ENCODE data around the gene XRCC4.
A peak's percentile ranks its signal among the peaks of the same experiment; 100 is the strongest.
"Not testable (repeated sequence)": the region's sequence is repeated elsewhere in the genome, so short reads cannot be mapped to it uniquely, and the experiment has no call there.

Gene XRCC4

GRCh38 chr5:83050723-83051340 is 26.5 kb upstream of the XRCC4 start:
- no peak for TF ChIP-seq ZNF274 (IDR thresholded peaks at IDR 0.05; ENCODE audit: low read depth, low read length)

GRCh38 chr5:83055166-83055565 is 22.2 kb upstream of the XRCC4 start:
- H3K4me3 ChIP-seq (ENCODE audit: low read length), result no peak overlapping the region
- TF ChIP-seq ZNF274 (IDR thresholded peaks at IDR 0.05; ENCODE audit: low read depth, low read length), result no peak

More at GRCh38 chr5:83050723-83051340, 26.5 kb upstream of the XRCC4 start:
- H3K4me3 ChIP-seq (ENCODE audit: low read length), result no peak overlapping the region

- no peak for TF ChIP-seq ZNF274 (IDR thresholded peaks at IDR 0.05; ENCODE audit: low read depth, low read length)
- no peak overlapping the region for H3K4me3 ChIP-seq (ENCODE audit: low read length)
These were observed 18.6 kb upstream of the XRCC4 start for GRCh38 chr5:83058726-83059125.

DNA sequence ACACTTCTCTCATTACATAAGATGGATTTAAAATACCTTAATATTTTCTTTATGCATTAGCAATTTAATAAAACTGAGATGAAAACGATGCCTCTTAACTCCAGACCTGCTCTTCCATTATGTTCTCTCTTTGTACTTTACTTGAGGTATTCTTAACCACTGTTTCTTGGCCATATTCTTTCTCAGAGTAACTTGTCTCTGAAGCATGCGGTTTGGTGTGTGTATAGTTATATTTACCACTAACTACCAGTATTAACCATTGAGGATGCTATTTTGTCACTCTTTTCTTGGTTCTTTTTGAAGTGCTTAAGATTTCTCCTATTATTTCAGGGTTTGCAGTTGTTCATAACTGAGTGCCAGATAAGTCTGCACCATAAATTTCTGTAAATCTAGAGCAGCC is 18.0 kb upstream of the XRCC4 start:
- no peak for TF ChIP-seq ZNF274 (IDR thresholded peaks at IDR 0.05; ENCODE audit: low read depth, low read length)
- H3K4me3 ChIP-seq (ENCODE audit: low read length), result no peak overlapping the region

- no peak overlapping the region for H3K4me3 ChIP-seq (ENCODE audit: low read length)
- no peak for TF ChIP-seq ZNF274 (IDR thresholded peaks at IDR 0.05; ENCODE audit: low read depth, low read length)
These were observed 10.7 kb upstream of the XRCC4 start for GRCh38 chr5:83066548-83067110.

- not testable (repeated sequence) for H3K4me3 ChIP-seq (ENCODE audit: low read length)
These were observed 10.0 kb upstream of the XRCC4 start for GRCh38 chr5:83067377-83067776.

DNA sequence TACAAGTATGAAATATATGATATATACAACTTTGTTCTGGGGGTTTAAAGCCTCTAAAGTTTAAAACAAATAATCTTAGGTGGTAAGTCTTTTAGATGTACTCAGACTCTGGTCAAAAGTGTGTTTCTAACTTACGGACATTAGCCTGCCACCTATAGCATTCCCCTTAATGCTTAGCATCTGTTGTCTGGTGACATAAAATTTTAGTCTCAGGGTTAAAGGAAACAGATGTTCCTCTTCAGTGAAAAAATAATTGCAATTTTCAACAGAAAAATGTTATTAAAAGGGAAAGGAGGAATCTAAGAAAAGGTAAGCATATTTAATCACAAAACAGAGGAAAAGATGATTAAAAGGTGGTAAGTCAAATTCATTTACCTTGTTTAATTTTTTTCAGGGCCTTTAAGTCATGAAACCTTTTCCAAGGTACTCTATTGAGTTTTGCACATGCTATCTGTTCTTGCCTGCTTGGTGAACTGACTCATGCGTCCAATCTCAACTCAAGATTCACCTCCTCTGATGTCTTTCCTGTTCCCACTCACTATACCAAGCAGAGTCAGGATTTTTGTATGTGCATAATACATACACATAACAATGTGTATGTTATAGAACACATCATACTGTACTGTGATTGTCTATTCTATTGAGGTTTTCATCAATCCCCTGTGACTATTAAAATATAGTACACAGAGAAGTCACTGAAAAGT is 8.1 kb upstream of the XRCC4 start:
- TF ChIP-seq ZNF274 (IDR thresholded peaks at IDR 0.05; ENCODE audit: low read depth, low read length), result no peak
- no peak overlapping the region for H3K4me3 ChIP-seq (ENCODE audit: low read length)

- no peak for TF ChIP-seq ZNF274 (IDR thresholded peaks at IDR 0.05; ENCODE audit: low read depth, low read length)
- H3K4me3 ChIP-seq (ENCODE audit: low read length), result no peak overlapping the region; the same call in 1 of the 2 replicates
These were observed 5.9 kb upstream of the XRCC4 start for GRCh38 chr5:83071286-83072051.

GRCh38 chr5:83072966-83073365 is 4.4 kb upstream of the XRCC4 start:
- no peak overlapping the region for H3K4me3 ChIP-seq (ENCODE audit: low read length)
- TF ChIP-seq ZNF274 (IDR thresholded peaks at IDR 0.05; ENCODE audit: low read depth, low read length), result no peak

DNA sequence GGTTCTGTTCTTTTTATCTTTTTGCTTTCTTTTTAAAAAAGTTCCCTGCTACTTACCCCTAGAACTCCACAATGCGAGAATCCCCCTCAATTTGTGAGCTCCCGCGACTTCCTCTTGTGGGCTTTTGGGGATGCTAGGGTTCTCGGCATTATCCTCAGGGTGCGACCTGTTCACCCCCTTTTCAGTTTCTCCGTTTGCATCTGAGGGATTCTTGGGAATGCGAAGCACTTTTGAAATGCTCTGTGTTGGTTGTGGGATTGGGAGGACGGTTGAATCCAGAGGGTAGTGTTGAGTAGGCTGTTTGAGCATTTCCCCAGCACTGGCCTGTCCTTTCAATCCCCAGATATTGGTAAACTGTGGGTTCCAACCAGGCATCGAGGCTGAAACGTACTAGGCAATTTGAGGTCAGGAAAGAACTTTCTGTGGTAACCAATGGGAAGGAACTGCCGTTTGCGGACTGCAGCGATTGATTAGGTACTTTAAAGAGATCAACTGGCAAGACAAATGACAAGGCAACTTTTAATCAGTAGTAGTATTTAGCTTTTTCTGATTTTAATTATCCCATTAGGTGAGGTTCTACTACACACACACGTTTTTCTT is 415 bp downstream of the XRCC4 start:
- TF ChIP-seq ZNF274 (IDR thresholded peaks at IDR 0.05; ENCODE audit: low read depth, low read length), result no peak
- peak overlapping the region; percentile 99 for H3K4me3 ChIP-seq (ENCODE audit: low read length)

DNA sequence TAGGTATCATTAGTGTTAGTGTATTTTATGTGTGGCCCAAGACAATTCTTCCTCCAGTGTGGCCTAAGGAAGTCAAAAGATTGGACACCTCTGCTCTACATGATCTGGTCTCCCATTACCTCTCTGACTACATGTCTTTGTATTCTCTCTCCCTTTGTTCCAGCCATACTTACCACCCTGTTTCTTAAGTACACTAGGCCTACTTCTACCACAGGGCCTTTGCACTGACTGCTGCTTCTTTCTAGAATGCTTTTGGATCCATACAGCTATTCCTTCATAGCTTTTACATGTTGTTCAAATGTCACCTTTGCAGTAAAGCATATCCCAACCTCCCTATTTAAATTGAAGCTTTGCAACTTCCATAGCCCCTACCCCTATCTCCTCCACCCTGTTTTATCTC is 5.4 kb downstream of the XRCC4 start:
- TF ChIP-seq ZNF274 (IDR thresholded peaks at IDR 0.05; ENCODE audit: low read depth, low read length), result no peak

DNA sequence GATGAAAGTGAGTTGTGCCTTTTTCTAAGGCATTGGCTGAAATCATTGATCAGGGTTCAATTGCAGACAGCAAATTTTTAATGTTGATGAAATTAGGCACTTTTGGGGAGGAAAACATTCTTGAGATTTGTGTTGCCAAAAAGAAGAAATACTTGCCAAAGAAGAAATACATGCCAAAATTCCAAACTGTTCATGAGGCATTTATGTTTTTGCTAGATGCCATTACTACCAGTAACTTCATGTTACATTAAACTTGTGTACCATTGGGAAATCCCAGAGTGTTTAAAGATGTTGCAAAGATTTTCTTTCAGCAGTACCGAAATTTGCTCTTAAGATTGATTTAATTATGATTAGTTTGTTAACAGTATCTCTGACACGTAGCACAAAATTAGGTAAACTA is 7.0 kb downstream of the XRCC4 start:
- no peak overlapping the region for H3K4me3 ChIP-seq (ENCODE audit: low read length)
- no peak for TF ChIP-seq ZNF274 (IDR thresholded peaks at IDR 0.05; ENCODE audit: low read depth, low read length)

More for the DNA sequence above, 5.4 kb downstream of the XRCC4 start:
- H3K4me3 ChIP-seq (ENCODE audit: low read length), result no peak overlapping the region

- TF ChIP-seq ZNF274 (IDR thresholded peaks at IDR 0.05; ENCODE audit: low read depth, low read length), result no peak
- H3K4me3 ChIP-seq (ENCODE audit: low read length), result no peak overlapping the region
These were observed 7.8 kb downstream of the XRCC4 start for GRCh38 chr5:83085106-83085505.

DNA sequence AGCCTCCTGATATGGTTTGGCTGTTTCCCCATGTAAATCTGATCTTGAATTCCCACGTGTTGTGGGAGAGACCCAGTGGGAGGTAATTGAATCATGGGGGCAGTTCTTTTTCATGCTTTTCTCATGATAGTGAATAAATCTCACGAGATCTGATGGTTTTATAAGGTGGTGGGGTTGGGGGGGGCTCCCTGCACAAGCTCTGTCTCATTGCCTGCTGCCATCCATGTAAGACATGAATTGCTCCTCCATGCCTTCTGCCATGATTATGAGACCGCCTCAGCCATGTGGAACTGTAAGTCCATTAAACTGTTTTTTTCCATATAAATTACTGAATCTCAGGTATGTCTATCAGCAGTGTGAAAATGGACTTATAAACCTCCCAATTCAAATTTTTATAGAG is 12.8 kb downstream of the XRCC4 start:
- TF ChIP-seq ZNF274 (IDR thresholded peaks at IDR 0.05; ENCODE audit: low read depth, low read length), result no peak
- no peak overlapping the region for H3K4me3 ChIP-seq (ENCODE audit: low read length)

All from GM08714 (cell line).